ENCODE data around the gene RABL3. TPM values are rescaled to one million over a fixed set of nuclear protein-coding genes. Genes with fewer than 3 reads are reported as not detected.

Gene RABL3
- total and polyA plus RNA-seq, 2 of the 13 experiments (the other 11 are each of a cell fraction or from before 2014, with no cell fraction given) = 4.8 to 31.9 TPM

- 97% methylated on average over 2 of the region's 2 CpGs for WGBS (ENCODE audit: low lambda C conversion rate)
- no peak overlapping the region for H3K4me2 ChIP-seq (ENCODE audit: low read depth, low read length)
- DNase-seq (ENCODE audit: low spot score) = no peak
- intact Hi-C loops (cut with micrococcal nuclease; ENCODE audit: unreplicated experiment) (no loop called here), in situ Hi-C loops (cut with HindIII; ENCODE audit: extremely low pct_ligation_motif_present, low pct_unique_long_range_greater_than_20kb) (no loop called here)
- H3K4me3 ChIP-seq (replicated peaks in 1 of 3; ENCODE audit: insufficient read depth in 1 of 3, low read depth in 2 of 3, low read length in 3 of 3) = no peak overlapping the region
- H3K9ac ChIP-seq (ENCODE audit: insufficient read depth, low read depth, low read length) = no peak overlapping the region
- no peak overlapping the region for H2AFZ ChIP-seq (ENCODE audit: low read length)
- CTCF ChIA-PET (ENCODE audit: low intra/inter-chr PET ratio, low total read pairs) = no interaction called here
- no peak for ATAC-seq
- H3K27me3 ChIP-seq (ENCODE audit: control insufficient read depth in 1 of 2, insufficient read depth in 2 of 2, low read length in 2 of 2) = no peaks in the 10 kb centered on the region
- no peak overlapping the region for H3K27ac ChIP-seq (ENCODE audit: extremely low read length, insufficient read depth, low read length)
- TF ChIP-seq RORA (CRISPR knock-in tag; IDR thresholded peaks at IDR 0.05) (no peak), ZNF335 (CRISPR knock-in tag; IDR thresholded peaks at IDR 0.05) (no peak), ZNF75D (CRISPR knock-in tag; IDR thresholded peaks at IDR 0.05; ENCODE audit: borderline replicate concordance) (no peak), UBTF (CRISPR knock-in tag; IDR thresholded peaks at IDR 0.05) (no peak), ATF6 (CRISPR knock-in tag; conservative IDR thresholded peaks at IDR 0.05) (no peak), SMYD3 (CRISPR knock-in tag; IDR thresholded peaks at IDR 0.05) (no peak), SMARCE1 (IDR thresholded peaks at IDR 0.05; ENCODE audit: borderline replicate concordance) (no peak), NFKB2 (CRISPR knock-in tag; IDR thresholded peaks at IDR 0.05; ENCODE audit: borderline replicate concordance) (no peak), XRCC5 (optimal IDR thresholded peaks at IDR 0.05; ENCODE audit: low read length) (no peak), ZNF337 (CRISPR knock-in tag; IDR thresholded peaks at IDR 0.05; ENCODE audit: borderline replicate concordance, low read depth) (no peak), PAF1 (CRISPR knock-in tag; IDR thresholded peaks at IDR 0.05) (0 out of 2 replicates have a peak, but pooled peaks have one; percentile 23), RBFOX2 (IDR thresholded peaks at IDR 0.05; ENCODE audit: low read depth, low read length) (no peak), ZSCAN22 (CRISPR knock-in tag; IDR thresholded peaks at IDR 0.05) (no peak), ZNF792 (CRISPR knock-in tag; IDR thresholded peaks at IDR 0.05) (no peak), MXI1 (IDR thresholded peaks at IDR 0.05; ENCODE audit: borderline replicate concordance, low read depth, low read length) (no peak), ZNF12 (CRISPR knock-in tag; IDR thresholded peaks at IDR 0.05) (no peak), HES4 (CRISPR knock-in tag; IDR thresholded peaks at IDR 0.05; ENCODE audit: borderline replicate concordance) (no peak), IKZF1 (IDR thresholded peaks at IDR 0.05) (no peak), HNRNPH1 (optimal IDR thresholded peaks at IDR 0.05; ENCODE audit: low read depth, low read length) (no peak), KDM1A (CRISPR knock-in tag; IDR thresholded peaks at IDR 0.05) (no peak), POLR2AphosphoS5 (IDR thresholded peaks at IDR 0.05; ENCODE audit: low read depth, low read length) (0 out of 2 replicates have a peak, but pooled peaks have one; percentile 24), RBM22 (optimal IDR thresholded peaks at IDR 0.05; ENCODE audit: low read length) (peak; percentile 81)
- TF ChIP-seq, protein P1, sequence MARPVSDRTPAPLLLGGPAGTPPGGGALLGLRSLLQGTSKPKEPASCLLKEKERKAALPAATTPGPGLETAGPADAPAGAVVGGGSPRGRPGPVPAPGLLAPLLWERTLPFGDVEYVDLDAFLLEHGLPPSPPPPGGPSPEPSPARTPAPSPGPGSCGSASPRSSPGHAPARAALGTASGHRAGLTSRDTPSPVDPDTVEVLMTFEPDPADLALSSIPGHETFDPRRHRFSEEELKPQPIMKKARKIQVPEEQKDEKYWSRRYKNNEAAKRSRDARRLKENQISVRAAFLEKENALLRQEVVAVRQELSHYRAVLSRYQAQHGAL (CRISPR knock-in tag; IDR thresholded peaks at IDR 0.05; ENCODE audit: not compliant biosample characterization) = no peak
- H3K9me3 ChIP-seq (ENCODE audit: low read length) = no peaks in the 10 kb centered on the region
- H4K20me1 ChIP-seq (ENCODE audit: insufficient read depth, low read length) = no peaks in the 10 kb centered on the region
- peaks cover 45 to 83% of the 10 kb centered on the region in 2 experiments for H3K36me3 ChIP-seq (replicated peaks in 1 of 2; ENCODE audit: control insufficient read depth in 1 of 2, insufficient read depth in 2 of 2, low read length in 2 of 2)
- H3K79me2 ChIP-seq (ENCODE audit: insufficient read depth, low read length) = no peaks in the 10 kb centered on the region
- POLR2A ChIA-PET = interaction anchor here (1.0 kb wide), 1 partner anchor 45 kb away, joined by 4 read pairs; the partner anchor contains the start of gene NDUFB4
- no TSS peak for BruUV-seq (replicated peaks)
- H3K4me1 ChIP-seq (ENCODE audit: insufficient read depth, low read length) = no peaks in the 10 kb centered on the region
- no peak for FAIRE-seq
Measured at GRCh38 chr3:120641696-120642246, 100.5 kb downstream of the RABL3 start.

Measured in HepG2 (cell line).